ENCODE results near the gene SOBP. TPM values are rescaled to one million over a fixed set of nuclear protein-coding genes. Genes with fewer than 3 reads are reported as not detected.

SOBP gene
- total RNA-seq, 1 donor from 2014 or later: 0.32 TPM

- ATAC-seq: no peak
Measured at GRCh38 chr6:107621229-107621937, 131.5 kb downstream of the SOBP start.

- ATAC-seq: no peak
Measured at GRCh38 chr6:107622269-107622668, 132.4 kb downstream of the SOBP start.

GRCh38 chr6:107624050-107624449 lies 134.1 kb downstream of the SOBP start:
- ATAC-seq: no peak

- no peak for ATAC-seq
Measured at GRCh38 chr6:107624541-107624940, 134.6 kb downstream of the SOBP start.

- ATAC-seq: no peak
Measured at GRCh38 chr6:107625264-107625663, 135.3 kb downstream of the SOBP start.

- ATAC-seq: no peak
Measured at GRCh38 chr6:107626645-107627044, 136.7 kb downstream of the SOBP start.

- no peak for ATAC-seq
Measured at GRCh38 chr6:107627969-107628368, 138.1 kb downstream of the SOBP start.

GRCh38 chr6:107628878-107629277 lies 139.0 kb downstream of the SOBP start:
- ATAC-seq: no peak

GRCh38 chr6:107629548-107630129 lies 139.7 kb downstream of the SOBP start:
- no peak for ATAC-seq

GRCh38 chr6:107630348-107630977 lies 140.5 kb downstream of the SOBP start:
- ATAC-seq: no peak

- no peak for ATAC-seq
Measured at GRCh38 chr6:107632381-107633136, 142.6 kb downstream of the SOBP start.

- ATAC-seq: no peak
Measured at GRCh38 chr6:107633680-107634323, 143.9 kb downstream of the SOBP start.

- ATAC-seq: peak; percentile 23
Measured at GRCh38 chr6:107634324-107635056, 144.6 kb downstream of the SOBP start.

GRCh38 chr6:107635057-107635515 lies 145.2 kb downstream of the SOBP start:
- no peak for ATAC-seq

GRCh38 chr6:107636486-107636885 lies 146.6 kb downstream of the SOBP start:
- no peak for ATAC-seq

- no peak for ATAC-seq
Measured at GRCh38 chr6:107637316-107638315, 147.7 kb downstream of the SOBP start.

- no peak for ATAC-seq
Measured at GRCh38 chr6:107638493-107638892, 148.6 kb downstream of the SOBP start.

- no peak for ATAC-seq
Measured at GRCh38 chr6:107639511-107639910, 149.6 kb downstream of the SOBP start.

- no peak for ATAC-seq
Measured at GRCh38 chr6:107641071-107641470, 151.2 kb downstream of the SOBP start.

GRCh38 chr6:107641500-107641941 lies 151.6 kb downstream of the SOBP start:
- ATAC-seq: no peak

Measured in esophagus mucosa (tissue), 1 donor.